GM12878 (cell line): ENCODE results near the gene P2RX2. TPM values are rescaled to one million over a fixed set of nuclear protein-coding genes. Genes with fewer than 3 reads are reported as not detected.

ENCODE experiments used
- ATAC-seq: fragments of 200-7000 bp; cut with Tn5 transposase; 3 replicates; pipeline ENCODE4 v1.9.1; 2020; ENCODE audit warnings: mild to moderate bottlenecking, moderate library complexity
- BruUV-seq: library from RNA; stranded (reverse); fragments of 400-500 nt; replicated peaks from 2 replicates; lab custom pipeline; 2021; lab: Mats Ljungman, UMichigan
- CTCF ChIA-PET: fragments of 300-600 bp; sonication (Branson Sonifier 250); formaldehyde crosslinking; extraction: SDS; loops from one replicate; lab custom pipeline; 2021; ENCODE audit warnings: inconsistent platforms; lab: Yijun Ruan, JAX
- POLR2A ChIA-PET: fragments of 350-600 bp; formaldehyde crosslinking; extraction: SDS; loops from one replicate; lab custom pipeline; 2021; ENCODE audit warnings: inconsistent platforms; lab: Charles Lee
- RAD21 ChIA-PET: fragments of 300-600 bp; sonication (Branson Sonifier 250); formaldehyde crosslinking; loops from one replicate; lab custom pipeline; 2023; ENCODE audit warnings: antibody characterized with exemption; ENCODE audit not compliant: unreplicated experiment; lab: Charles Lee
- SMC1A ChIA-PET: fragments of 300-600 bp; sonication (Branson Sonifier 250); formaldehyde crosslinking; loops from one replicate; lab custom pipeline; 2023; ENCODE audit not compliant: unreplicated experiment, uncharacterized antibody; lab: Charles Lee
- DNase-seq: peaks from one replicate; pipeline ENCODE4 v3.0.0-alpha.2; 2011; ENCODE audit warnings: low read depth, low spot score
- FAIRE-seq: peaks from 3 replicates; lab custom pipeline; 2011; peaks lifted over from hg19 to GRCh38; lab: Jason Lieb, UNC
- H2AFZ ChIP-seq: 2 replicates; pipeline ENCODE4 v1.6.0; 2011; ENCODE audit warnings: low read depth, low read length, control low read depth; ENCODE audit not compliant: control insufficient read depth
- H3K27ac ChIP-seq: 2 replicates; pipeline ENCODE4 v1.5.1; 2011; ENCODE audit warnings: control low read depth; ENCODE audit not compliant: control insufficient read depth, insufficient read depth
- H3K27me3 ChIP-seq, 2 experiments: replicated peaks in 1 of 2; 2 replicates each; pipeline versions ENCODE4 v1.6.0 to v1.6.1; 2011; ENCODE audit warnings: low read length in 1 of 2; ENCODE audit not compliant: control insufficient read depth in 2 of 2, insufficient read depth in 2 of 2
- H3K36me3 ChIP-seq, 2 experiments: 2 replicates each; pipeline ENCODE4 v1.5.1; 2011; ENCODE audit warnings: low read length in 1 of 2; ENCODE audit not compliant: control insufficient read depth in 2 of 2, insufficient read depth in 2 of 2
- H3K4me1 ChIP-seq: 2 replicates; pipeline ENCODE4 v1.6.1; 2011; ENCODE audit warnings: mild to moderate bottlenecking, low read length, moderate library complexity, mixed read lengths; ENCODE audit not compliant: control insufficient read depth, insufficient read depth
- H3K4me2 ChIP-seq: 2 replicates; pipeline ENCODE4 v1.6.0; 2011; ENCODE audit warnings: control low read depth; ENCODE audit not compliant: control insufficient read depth, insufficient read depth
- H3K4me3 ChIP-seq: fragments of 200-600 bp; sonication (generic); 2 replicates; pipeline ENCODE4 v1.5.1; 2016
- H3K79me2 ChIP-seq: 2 replicates; pipeline ENCODE4 v1.6.0; 2011; ENCODE audit warnings: low read length; ENCODE audit not compliant: control insufficient read depth, insufficient read depth
- H3K9ac ChIP-seq: 2 replicates; pipeline ENCODE4 v1.8.0; 2011; ENCODE audit warnings: low read length, control low read depth, mixed read lengths; ENCODE audit not compliant: control insufficient read depth, insufficient read depth
- H3K9me3 ChIP-seq: replicated peaks from 3 replicates; pipeline ENCODE4 v1.5.1; 2011; ENCODE audit warnings: mild to moderate bottlenecking, low read length; ENCODE audit not compliant: control insufficient read depth, insufficient read depth
- H4K20me1 ChIP-seq: 2 replicates; pipeline ENCODE4 v1.6.0; 2011; ENCODE audit not compliant: control insufficient read depth, insufficient read depth
- CBFB ChIP-seq: IDR thresholded peaks from 2 replicates; pipeline ENCODE4 v1.6.1; 2016; ENCODE audit warnings: antibody characterized with exemption, low read depth
- E2F4 ChIP-seq: IDR thresholded peaks from 2 replicates; pipeline ENCODE4 v1.6.1; 2012; ENCODE audit warnings: low read depth, low read length, improper control_type of control experiment
- ESRRA ChIP-seq: IDR thresholded peaks from 2 replicates; pipeline ENCODE4 v1.6.1; 2012; ENCODE audit warnings: mild to moderate bottlenecking, low read length, improper control_type of control experiment
- EZH2 ChIP-seq: IDR thresholded peaks from 2 replicates; pipeline ENCODE4 v1.6.1; 2012; ENCODE audit warnings: low read depth, mild to moderate bottlenecking, control low read depth, inconsistent platforms, low read length, borderline replicate concordance; ENCODE audit not compliant: control insufficient read depth
- JUNB ChIP-seq: IDR thresholded peaks from 2 replicates; pipeline ENCODE4 v1.6.1; 2016; ENCODE audit warnings: antibody characterized with exemption, mild to moderate bottlenecking
- NRF1 ChIP-seq: conservative IDR thresholded peaks from 2 replicates; pipeline ENCODE4 v1.6.1; 2011; ENCODE audit warnings: mild to moderate bottlenecking, low read depth, low read length, improper control_type of control experiment
- POU2F2 ChIP-seq: IDR thresholded peaks from 3 replicates; pipeline ENCODE4 v1.6.1; 2011; ENCODE audit warnings: low read depth, mild to moderate bottlenecking, low read length, borderline replicate concordance
- WGBS: methylation state at CpG from one replicate; pipeline ENCODE4 v1.1.6; 2016; ENCODE audit warnings: low lambda C conversion rate; ENCODE audit not compliant: insufficient replicate concordance, insufficient coverage; ENCODE audit errors: missing lambda C conversion rate; 5-methylcytosine and 5-hydroxymethylcytosine counted together
- in situ Hi-C: fragments of 300-500 bp; cut with MboI; formaldehyde crosslinking; loops from 9 replicates; pipeline ENCODE4 v1.14.3; 2018; ENCODE audit warnings: mixed read lengths
- intact Hi-C: fragments of 100-400 bp; cut with micrococcal nuclease; formaldehyde crosslinking; loops from one replicate; pipeline ENCODE4 v1.14.2; 2022; ENCODE audit not compliant: unreplicated experiment
- polyA plus RNA-seq, 11 experiments: library from polyadenylated mRNA; depleted of rRNA in 4 of 11; unstranded in 6 of 11; stranded (reverse) in 5 of 11; fragments of >200 nt; fragmentation: Nextera tagmentation in 4 of 11; fragmentation: Illumina TruSeq in 1 of 11; extraction: Ambion mirVana in 4 of 11; extraction: Trizol in 1 of 11; gene quantifications; 1 replicate in 1 of 11; 2 replicates in 10 of 11; pipeline versions ENCODE4 v1.2.1 to v1.2.3, GENCODE V29; 2011 to 2016; ENCODE audit warnings: inconsistent platforms in 2 of 11, missing spikeins in 2 of 11, low read depth in 1 of 11
- total RNA-seq, 4 experiments: library from RNA; depleted of rRNA in 3 of 4; stranded (reverse); fragments of >200 nt in 3 of 4; fragmentation: Illumina TruSeq in 1 of 4; extraction: Trizol in 1 of 4; gene quantifications; 2 replicates each; pipeline versions ENCODE4 v1.2.1 to v1.2.3, GENCODE V29; 2013 to 2021
- TF ChIP-seq, protein P1 (sequence below): fragments of 450-650 bp; formaldehyde crosslinking; IDR thresholded peaks from 2 replicates; pipeline ENCODE4 v1.4.0; 2020; ENCODE audit warnings: mild to moderate bottlenecking, moderate library complexity
- TF ChIP-seq, protein P2 (sequence below): IDR thresholded peaks from 2 replicates; pipeline ENCODE4 v1.6.1; 2012; ENCODE audit warnings: low read length, inconsistent platforms
- TF ChIP-seq, protein P3 (sequence below): fragments of 450-650 bp; formaldehyde crosslinking; IDR thresholded peaks from 2 replicates; pipeline ENCODE4 v1.4.0; 2022; ENCODE audit warnings: mild to moderate bottlenecking, moderate library complexity
- TF ChIP-seq, protein P4 (sequence below): fragments of 150-350 bp; IDR thresholded peaks from 2 replicates; pipeline ENCODE4 v1.6.1; 2014; ENCODE audit warnings: mild to moderate bottlenecking, low read depth, low read length

The P2RX2 gene
- total and polyA plus RNA-seq, 10 of the 15 experiments (the other 5 are each of a cell fraction or from before 2014, with no cell fraction given), result not detected

DNA sequence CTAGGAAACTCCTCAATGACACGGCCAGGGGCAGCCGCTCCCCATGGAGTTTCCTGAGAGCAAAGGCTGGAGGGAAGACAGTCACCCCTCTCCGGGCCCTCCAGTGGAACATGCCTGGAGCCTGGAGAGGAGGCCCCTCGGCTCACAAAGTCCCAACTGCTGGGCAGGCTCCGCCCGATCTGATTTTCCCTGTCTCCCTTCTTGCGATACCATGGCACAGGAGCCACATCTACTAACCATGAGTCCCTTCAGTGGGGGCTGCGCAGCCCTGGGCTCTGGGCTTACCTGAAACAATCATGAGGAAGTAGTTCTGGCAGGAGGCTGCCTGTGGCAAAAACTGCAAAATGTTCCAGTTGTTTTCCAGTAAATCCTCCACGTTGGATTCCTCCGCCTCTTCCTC, 15.3 kb downstream of the P2RX2 start (continued):
- TF ChIP-seq, protein P1, sequence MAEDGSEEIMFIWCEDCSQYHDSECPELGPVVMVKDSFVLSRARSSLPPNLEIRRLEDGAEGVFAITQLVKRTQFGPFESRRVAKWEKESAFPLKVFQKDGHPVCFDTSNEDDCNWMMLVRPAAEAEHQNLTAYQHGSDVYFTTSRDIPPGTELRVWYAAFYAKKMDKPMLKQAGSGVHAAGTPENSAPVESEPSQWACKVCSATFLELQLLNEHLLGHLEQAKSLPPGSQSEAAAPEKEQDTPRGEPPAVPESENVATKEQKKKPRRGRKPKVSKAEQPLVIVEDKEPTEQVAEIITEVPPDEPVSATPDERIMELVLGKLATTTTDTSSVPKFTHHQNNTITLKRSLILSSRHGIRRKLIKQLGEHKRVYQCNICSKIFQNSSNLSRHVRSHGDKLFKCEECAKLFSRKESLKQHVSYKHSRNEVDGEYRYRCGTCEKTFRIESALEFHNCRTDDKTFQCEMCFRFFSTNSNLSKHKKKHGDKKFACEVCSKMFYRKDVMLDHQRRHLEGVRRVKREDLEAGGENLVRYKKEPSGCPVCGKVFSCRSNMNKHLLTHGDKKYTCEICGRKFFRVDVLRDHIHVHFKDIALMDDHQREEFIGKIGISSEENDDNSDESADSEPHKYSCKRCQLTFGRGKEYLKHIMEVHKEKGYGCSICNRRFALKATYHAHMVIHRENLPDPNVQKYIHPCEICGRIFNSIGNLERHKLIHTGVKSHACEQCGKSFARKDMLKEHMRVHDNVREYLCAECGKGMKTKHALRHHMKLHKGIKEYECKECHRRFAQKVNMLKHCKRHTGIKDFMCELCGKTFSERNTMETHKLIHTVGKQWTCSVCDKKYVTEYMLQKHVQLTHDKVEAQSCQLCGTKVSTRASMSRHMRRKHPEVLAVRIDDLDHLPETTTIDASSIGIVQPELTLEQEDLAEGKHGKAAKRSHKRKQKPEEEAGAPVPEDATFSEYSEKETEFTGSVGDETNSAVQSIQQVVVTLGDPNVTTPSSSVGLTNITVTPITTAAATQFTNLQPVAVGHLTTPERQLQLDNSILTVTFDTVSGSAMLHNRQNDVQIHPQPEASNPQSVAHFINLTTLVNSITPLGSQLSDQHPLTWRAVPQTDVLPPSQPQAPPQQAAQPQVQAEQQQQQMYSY (CRISPR knock-in tag), result no peak

DNA sequence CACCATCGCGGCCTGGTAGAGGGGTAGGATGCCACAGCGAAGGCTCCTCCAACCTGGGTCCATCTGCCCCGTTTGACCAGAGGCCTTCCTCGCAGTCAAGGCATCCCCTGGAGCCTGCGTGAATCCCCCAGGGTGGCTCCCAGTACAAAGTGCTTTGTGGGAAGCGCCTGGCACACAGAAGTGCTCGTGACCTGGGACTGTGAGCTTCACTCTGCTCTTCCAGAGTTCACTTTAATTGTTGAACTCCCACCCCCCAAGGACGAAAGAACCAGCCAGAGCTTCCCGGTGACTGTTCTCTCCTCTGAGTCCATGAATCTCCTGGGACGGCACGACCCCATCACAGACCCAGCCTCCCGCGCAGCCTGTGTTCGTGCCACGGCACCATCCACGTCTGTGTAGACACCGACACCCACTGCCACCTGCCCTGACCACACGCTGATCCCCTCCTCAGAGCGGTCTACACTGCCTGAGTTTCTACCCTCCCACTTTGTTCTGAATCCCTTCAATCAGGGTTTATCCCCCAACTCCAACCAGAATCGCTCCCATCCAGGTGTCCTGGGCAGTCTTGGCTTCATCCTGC, 15.9 kb downstream of the P2RX2 start:
- H3K9me3 ChIP-seq, result no peaks in the 10 kb centered on the region
- H3K4me1 ChIP-seq, result no peaks in the 10 kb centered on the region; the same call in 1 of the 2 replicates
- no peak overlapping the region for H3K4me2 ChIP-seq
- ATAC-seq (no peak), FAIRE-seq (no peak), DNase-seq (no peak)
- no TSS peak for BruUV-seq
- RAD21 ChIA-PET, result no interaction called here
- H3K9ac ChIP-seq, result no peak overlapping the region
- no peaks in the 10 kb centered on the region for H4K20me1 ChIP-seq
- H3K27ac ChIP-seq, result no peak overlapping the region
- in situ Hi-C loops, result no loop called here
- H2AFZ ChIP-seq, result no peak overlapping the region
- peaks cover 26 to 44% of the 10 kb centered on the region in 2 experiments for H3K36me3 ChIP-seq
- 92% methylated on average over 21 of the region's 21 CpGs for WGBS
- SMC1A ChIA-PET, result no interaction called here
- intact Hi-C loops, result no loop called here
- H3K79me2 ChIP-seq, result no peaks in the 10 kb centered on the region
- CTCF ChIA-PET, result no interaction called here
- H3K27me3 ChIP-seq, result no peaks in the 10 kb centered on the region
- H3K4me3 ChIP-seq, result no peak overlapping the region
- POLR2A ChIA-PET, result no interaction called here
- TF ChIP-seq, protein P2, sequence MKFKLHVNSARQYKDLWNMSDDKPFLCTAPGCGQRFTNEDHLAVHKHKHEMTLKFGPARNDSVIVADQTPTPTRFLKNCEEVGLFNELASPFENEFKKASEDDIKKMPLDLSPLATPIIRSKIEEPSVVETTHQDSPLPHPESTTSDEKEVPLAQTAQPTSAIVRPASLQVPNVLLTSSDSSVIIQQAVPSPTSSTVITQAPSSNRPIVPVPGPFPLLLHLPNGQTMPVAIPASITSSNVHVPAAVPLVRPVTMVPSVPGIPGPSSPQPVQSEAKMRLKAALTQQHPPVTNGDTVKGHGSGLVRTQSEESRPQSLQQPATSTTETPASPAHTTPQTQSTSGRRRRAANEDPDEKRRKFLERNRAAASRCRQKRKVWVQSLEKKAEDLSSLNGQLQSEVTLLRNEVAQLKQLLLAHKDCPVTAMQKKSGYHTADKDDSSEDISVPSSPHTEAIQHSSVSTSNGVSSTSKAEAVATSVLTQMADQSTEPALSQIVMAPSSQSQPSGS, result no peak
- TF ChIP-seq ESRRA (no peak), NRF1 (no peak), E2F4 (no peak), CBFB (no peak), EZH2 (no peak), POU2F2 (no peak), JUNB (no peak)
- TF ChIP-seq, protein P3, sequence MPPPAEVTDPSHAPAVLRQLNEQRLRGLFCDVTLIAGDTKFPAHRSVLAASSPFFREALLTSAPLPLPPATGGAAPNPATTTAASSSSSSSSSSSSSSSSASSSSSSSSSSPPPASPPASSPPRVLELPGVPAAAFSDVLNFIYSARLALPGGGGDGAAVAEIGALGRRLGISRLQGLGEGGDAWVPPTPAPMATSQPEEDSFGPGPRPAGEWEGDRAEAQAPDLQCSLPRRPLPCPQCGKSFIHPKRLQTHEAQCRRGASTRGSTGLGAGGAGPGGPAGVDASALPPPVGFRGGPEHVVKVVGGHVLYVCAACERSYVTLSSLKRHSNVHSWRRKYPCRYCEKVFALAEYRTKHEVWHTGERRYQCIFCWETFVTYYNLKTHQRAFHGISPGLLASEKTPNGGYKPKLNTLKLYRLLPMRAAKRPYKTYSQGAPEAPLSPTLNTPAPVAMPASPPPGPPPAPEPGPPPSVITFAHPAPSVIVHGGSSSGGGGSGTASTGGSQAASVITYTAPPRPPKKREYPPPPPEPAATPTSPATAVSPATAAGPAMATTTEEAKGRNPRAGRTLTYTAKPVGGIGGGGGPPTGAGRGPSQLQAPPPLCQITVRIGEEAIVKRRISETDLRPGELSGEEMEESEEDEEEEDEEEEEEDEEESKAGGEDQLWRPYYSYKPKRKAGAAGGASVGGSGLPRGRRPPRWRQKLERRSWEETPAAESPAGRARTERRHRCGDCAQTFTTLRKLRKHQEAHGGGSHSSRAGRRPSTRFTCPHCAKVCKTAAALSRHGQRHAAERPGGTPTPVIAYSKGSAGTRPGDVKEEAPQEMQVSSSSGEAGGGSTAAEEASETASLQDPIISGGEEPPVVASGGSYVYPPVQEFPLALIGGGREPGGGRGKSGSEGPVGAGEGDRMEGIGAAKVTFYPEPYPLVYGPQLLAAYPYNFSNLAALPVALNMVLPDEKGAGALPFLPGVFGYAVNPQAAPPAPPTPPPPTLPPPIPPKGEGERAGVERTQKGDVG (CRISPR knock-in tag), result no peak
- TF ChIP-seq, protein P4, sequence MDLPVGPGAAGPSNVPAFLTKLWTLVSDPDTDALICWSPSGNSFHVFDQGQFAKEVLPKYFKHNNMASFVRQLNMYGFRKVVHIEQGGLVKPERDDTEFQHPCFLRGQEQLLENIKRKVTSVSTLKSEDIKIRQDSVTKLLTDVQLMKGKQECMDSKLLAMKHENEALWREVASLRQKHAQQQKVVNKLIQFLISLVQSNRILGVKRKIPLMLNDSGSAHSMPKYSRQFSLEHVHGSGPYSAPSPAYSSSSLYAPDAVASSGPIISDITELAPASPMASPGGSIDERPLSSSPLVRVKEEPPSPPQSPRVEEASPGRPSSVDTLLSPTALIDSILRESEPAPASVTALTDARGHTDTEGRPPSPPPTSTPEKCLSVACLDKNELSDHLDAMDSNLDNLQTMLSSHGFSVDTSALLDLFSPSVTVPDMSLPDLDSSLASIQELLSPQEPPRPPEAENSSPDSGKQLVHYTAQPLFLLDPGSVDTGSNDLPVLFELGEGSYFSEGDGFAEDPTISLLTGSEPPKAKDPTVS, result no peak
